ENCODE results near the gene SAP30BP. TPM values are rescaled to one million over a fixed set of nuclear protein-coding genes. Genes with fewer than 3 reads are reported as not detected.

Gene SAP30BP
- total and polyA plus RNA-seq, 2 donors (not counting 3 experiments of a cell fraction or from before 2014, with no cell fraction given): 116 to 151 TPM

DNA sequence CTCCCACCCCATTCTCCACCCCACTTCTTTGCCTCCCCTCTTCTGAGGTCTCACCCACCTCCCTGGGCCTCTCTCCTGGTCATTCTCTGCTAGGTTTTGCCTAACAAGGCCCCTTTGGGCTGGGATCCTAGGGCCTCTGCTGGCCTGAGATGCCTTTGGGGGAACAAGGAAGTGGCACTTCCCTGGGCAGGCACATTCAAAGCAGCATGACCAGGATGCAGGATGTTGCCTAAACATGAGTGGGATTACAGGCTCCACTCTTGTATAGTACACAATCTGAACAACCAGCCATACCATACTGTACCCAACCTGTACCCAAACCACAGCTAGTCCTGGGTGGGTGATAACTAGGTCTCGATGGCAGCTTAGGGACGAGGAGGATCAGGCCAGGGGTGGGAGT lies 88.9 kb downstream of the SAP30BP start:
- Histone ChIP-seq H2AFZ (ENCODE audit: low read depth, low read length) (no peak overlapping the region), H4K20me1 (replicated peaks; ENCODE audit: control insufficient read depth, extremely low read depth, insufficient read depth, low read length) (no peaks in the 10 kb centered on the region), H3K4me1 (ENCODE audit: control insufficient read depth, extremely low read depth, insufficient read depth, low read length) (no peaks in the 10 kb centered on the region), H3K9me1 (replicated peaks; ENCODE audit: control insufficient read depth, extremely low read depth, insufficient read depth, low read length) (no peaks in the 10 kb centered on the region), H3K27ac (ENCODE audit: insufficient read depth, low read depth, low read length) (no peak overlapping the region), H3K79me2 (ENCODE audit: control insufficient read depth, insufficient read depth, low read length) (no peaks in the 10 kb centered on the region), H3K9me3 (replicated peaks; ENCODE audit: control insufficient read depth, insufficient read depth, low read length) (no peaks in the 10 kb centered on the region), H3K27me3 (ENCODE audit: control insufficient read depth in 2 of 2, insufficient read depth in 2 of 2, low read length in 2 of 2) (no peaks in the 10 kb centered on the region), H3K9ac (replicated peaks; ENCODE audit: extremely low read depth, insufficient read depth, low read length) (no peak overlapping the region), H3K4me2 (ENCODE audit: insufficient read depth, low read length) (no peak overlapping the region), H3K36me3 (ENCODE audit: control insufficient read depth in 2 of 2, extremely low read depth in 1 of 2, insufficient read depth in 2 of 2, low read length in 2 of 2) (peaks cover 0 to 2% of the 10 kb centered on the region in 2 experiments), H3K4me3 (replicated peaks in 1 of 3; ENCODE audit: insufficient read depth in 1 of 3, low read depth in 1 of 3, low read length in 3 of 3) (no peak overlapping the region)
- TF ChIP-seq MYC (IDR thresholded peaks at IDR 0.05; ENCODE audit: low read depth, low read length) (no peak), FOS (IDR thresholded peaks at IDR 0.05; ENCODE audit: borderline replicate concordance, insufficient read depth, low read length) (no peak), POLR2A (IDR thresholded peaks at IDR 0.05; ENCODE audit: low read depth, low read length) (no peak), JUN (IDR thresholded peaks at IDR 0.05; ENCODE audit: borderline replicate concordance, insufficient read depth, insufficient read length, low read depth) (no peak), POLR2AphosphoS5 (IDR thresholded peaks at IDR 0.05; ENCODE audit: insufficient read depth, low read depth, low read length) (no peak), GATA2 (IDR thresholded peaks at IDR 0.05; ENCODE audit: insufficient read depth, insufficient read length, low read depth, low read length) (no peak), EZH2 (IDR thresholded peaks at IDR 0.05; ENCODE audit: borderline replicate concordance, low read depth, low read length, severe bottlenecking) (no peak)
- TF ChIP-seq, protein P1, sequence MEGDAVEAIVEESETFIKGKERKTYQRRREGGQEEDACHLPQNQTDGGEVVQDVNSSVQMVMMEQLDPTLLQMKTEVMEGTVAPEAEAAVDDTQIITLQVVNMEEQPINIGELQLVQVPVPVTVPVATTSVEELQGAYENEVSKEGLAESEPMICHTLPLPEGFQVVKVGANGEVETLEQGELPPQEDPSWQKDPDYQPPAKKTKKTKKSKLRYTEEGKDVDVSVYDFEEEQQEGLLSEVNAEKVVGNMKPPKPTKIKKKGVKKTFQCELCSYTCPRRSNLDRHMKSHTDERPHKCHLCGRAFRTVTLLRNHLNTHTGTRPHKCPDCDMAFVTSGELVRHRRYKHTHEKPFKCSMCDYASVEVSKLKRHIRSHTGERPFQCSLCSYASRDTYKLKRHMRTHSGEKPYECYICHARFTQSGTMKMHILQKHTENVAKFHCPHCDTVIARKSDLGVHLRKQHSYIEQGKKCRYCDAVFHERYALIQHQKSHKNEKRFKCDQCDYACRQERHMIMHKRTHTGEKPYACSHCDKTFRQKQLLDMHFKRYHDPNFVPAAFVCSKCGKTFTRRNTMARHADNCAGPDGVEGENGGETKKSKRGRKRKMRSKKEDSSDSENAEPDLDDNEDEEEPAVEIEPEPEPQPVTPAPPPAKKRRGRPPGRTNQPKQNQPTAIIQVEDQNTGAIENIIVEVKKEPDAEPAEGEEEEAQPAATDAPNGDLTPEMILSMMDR (IDR thresholded peaks at IDR 0.05; ENCODE audit: extremely low read depth in 1 of 2, insufficient read depth in 1 of 2, low read depth in 1 of 2, low read length in 2 of 2): no peak
- TF ChIP-seq, protein P2, sequence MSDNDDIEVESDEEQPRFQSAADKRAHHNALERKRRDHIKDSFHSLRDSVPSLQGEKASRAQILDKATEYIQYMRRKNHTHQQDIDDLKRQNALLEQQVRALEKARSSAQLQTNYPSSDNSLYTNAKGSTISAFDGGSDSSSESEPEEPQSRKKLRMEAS (IDR thresholded peaks at IDR 0.05; ENCODE audit: insufficient read depth, insufficient read length): no peak
- dilution Hi-C loops (cut with MboI; ENCODE audit: extremely low pct_ligation_motif_present, low sequenced_read_pairs): no loop called here
- ChIA-PET CTCF (interaction anchor here (0.8 to 1.3 kb wide), 3 partner anchors 71 to 123 kb away, joined by 3 to 5 read pairs (median 4); partner anchors contain the start of gene SMIM5), POLR2A (no interaction called here)
- no TSS peak for BruUV-seq (replicated peaks)
- intact Hi-C loops (cut with micrococcal nuclease): no loop called here
- FAIRE-seq (no peak), DNase-seq (ENCODE audit: low read depth, low spot score) (no peak)

Data from endothelial cell of umbilical vein (primary cell).